CD14-positive monocyte (primary cell): ENCODE measurements around the gene CLRN2. TPM values are rescaled to one million over a fixed set of nuclear protein-coding genes. Genes with fewer than 3 reads are reported as not detected.

Experiments used
- DNase-seq, 3 donors: peaks; one replicate each; pipeline ENCODE4 v3.0.0-alpha.2; 2011 to 2022
- H2AFZ ChIP-seq: 2 replicates; pipeline ENCODE4 v1.6.0; 2012; ENCODE audit warnings: mild to moderate bottlenecking, low read depth, low read length, inconsistent platforms; ENCODE audit not compliant: insufficient read depth, poor library complexity, severe bottlenecking
- H3K27ac ChIP-seq, 2 donors: 1 replicate in 1 of 2; 2 replicates in 1 of 2; pipeline ENCODE4 v1.5.1; 2012 to 2013; ENCODE audit warnings: low read length in 2 of 2, control low read depth in 1 of 2, inconsistent platforms in 1 of 2, low read depth in 1 of 2, mild to moderate bottlenecking in 1 of 2
- H3K27me3 ChIP-seq, 2 donors: one replicate each; pipeline versions ENCODE4 v1.6.0 to v1.6.1; 2011 to 2013; ENCODE audit warnings: low read length in 2 of 2; ENCODE audit not compliant: control insufficient read depth in 2 of 2, insufficient read depth in 2 of 2
- H3K36me3 ChIP-seq, 2 donors: replicated peaks in 1 of 2; 1 replicate in 1 of 2; 2 replicates in 1 of 2; pipeline versions ENCODE4 v1.5.1 to v1.6.1; 2012 to 2013; ENCODE audit warnings: low read length in 2 of 2, control low read depth in 1 of 2, inconsistent platforms in 1 of 2, mild to moderate bottlenecking in 1 of 2; ENCODE audit not compliant: insufficient read depth in 2 of 2, control insufficient read depth in 1 of 2
- H3K4me1 ChIP-seq, 2 donors: 1 replicate in 1 of 2; 2 replicates in 1 of 2; pipeline versions ENCODE4 v1.5.1 to v1.6.1; 2012 to 2013; ENCODE audit warnings: low read length in 2 of 2, control low read depth in 1 of 2, inconsistent platforms in 1 of 2, mild to moderate bottlenecking in 1 of 2, moderate library complexity in 1 of 2; ENCODE audit not compliant: insufficient read depth in 2 of 2, control insufficient read depth in 1 of 2
- H3K4me2 ChIP-seq: replicated peaks from 2 replicates; pipeline ENCODE3; 2012; ENCODE audit warnings: low read length, moderate library complexity, mild to moderate bottlenecking; ENCODE audit not compliant: poor library complexity, severe bottlenecking; ENCODE audit errors: extremely low read depth
- H3K4me3 ChIP-seq, 3 experiments: fragments of 200-600 bp in 1 of 3; sonication (generic) in 1 of 3; replicated peaks in 1 of 3; 1 replicate in 2 of 3; 2 replicates in 1 of 3; pipeline ENCODE4 v1.5.1; 2011 to 2013; ENCODE audit warnings: low read length in 3 of 3, mild to moderate bottlenecking in 3 of 3, control low read depth in 2 of 3, low read depth in 2 of 3, inconsistent platforms in 1 of 3, moderate library complexity in 1 of 3
- H3K79me2 ChIP-seq: 2 replicates; pipeline ENCODE4 v1.6.0; 2012; ENCODE audit warnings: mild to moderate bottlenecking, control low read depth, inconsistent platforms, low read length, moderate library complexity; ENCODE audit not compliant: insufficient read depth
- H3K9ac ChIP-seq: 2 replicates; pipeline ENCODE4 v1.6.0; 2017; ENCODE audit warnings: low read length, mild to moderate bottlenecking; ENCODE audit not compliant: insufficient read depth, poor library complexity, severe bottlenecking
- H3K9me3 ChIP-seq, 2 donors: replicated peaks in 1 of 2; 1 replicate in 1 of 2; 2 replicates in 1 of 2; pipeline versions ENCODE4 v1.5.1 to v1.6.1; 2012 to 2013; ENCODE audit warnings: low read length in 2 of 2, control low read depth in 1 of 2; ENCODE audit not compliant: control insufficient read depth in 1 of 2, insufficient read depth in 1 of 2
- H4K20me1 ChIP-seq: 2 replicates; pipeline ENCODE4 v1.6.0; 2012; ENCODE audit warnings: mild to moderate bottlenecking, low read length, control low read depth, moderate library complexity; ENCODE audit not compliant: insufficient read depth
- H3K27ac Mint-ChIP-seq, 7 donors: one replicate each; pipeline ENCODE4 v1.8.0; 2020; ENCODE audit warnings: mild to moderate bottlenecking in 7 of 7, mixed read lengths in 7 of 7, moderate library complexity in 6 of 7, inconsistent platforms in 2 of 7
- H3K27me3 Mint-ChIP-seq, 3 donors: one replicate each; pipeline ENCODE4 v1.8.0; 2021 to 2022; ENCODE audit warnings: low read depth in 3 of 3, mild to moderate bottlenecking in 3 of 3, mixed read lengths in 3 of 3, moderate library complexity in 3 of 3, inconsistent platforms in 1 of 3
- H3K36me3 Mint-ChIP-seq, 2 donors: one replicate each; pipeline ENCODE4 v1.8.0; 2020; ENCODE audit warnings: mixed read lengths in 2 of 2, inconsistent platforms in 1 of 2, mild to moderate bottlenecking in 1 of 2
- H3K4me1 Mint-ChIP-seq: one replicate; pipeline ENCODE4 v1.8.0; 2020; ENCODE audit warnings: mild to moderate bottlenecking, mixed read lengths
- H3K4me3 Mint-ChIP-seq, 2 donors: one replicate each; pipeline ENCODE4 v1.8.0; 2020; ENCODE audit warnings: mild to moderate bottlenecking in 2 of 2, mixed read lengths in 2 of 2, moderate library complexity in 1 of 2
- H3K9me3 Mint-ChIP-seq, 7 donors: one replicate each; pipeline ENCODE4 v1.8.0; 2020 to 2022; ENCODE audit warnings: mixed read lengths in 7 of 7, mild to moderate bottlenecking in 6 of 7, moderate library complexity in 6 of 7, inconsistent platforms in 2 of 7
- CTCF ChIP-seq: fragments of 200-600 bp; IDR thresholded peaks from one replicate; pipeline ENCODE4 v1.8.0; 2022; ENCODE audit warnings: antibody characterized with exemption, mild to moderate bottlenecking
- WGBS: methylation state at CpG from one replicate; pipeline ENCODE4 v1.1.5; 2013; ENCODE audit warnings: missing lambda C conversion rate; ENCODE audit not compliant: insufficient coverage; 5-methylcytosine and 5-hydroxymethylcytosine counted together
- intact Hi-C, 2 donors: fragments of 100-400 bp; cut with micrococcal nuclease; formaldehyde crosslinking; loops; one replicate each; pipeline versions ENCODE4 v1.15.0 to v1.15.1; 2023
- polyA plus RNA-seq, 3 donors: library from polyadenylated mRNA; depleted of rRNA in 1 of 3; unstranded in 2 of 3; stranded (reverse) in 1 of 3; fragments of 300-500 nt in 2 of 3; fragments of >200 nt in 1 of 3; fragmentation: Illumina TruSeq in 2 of 3; gene quantifications; 1 replicate in 2 of 3; 2 replicates in 1 of 3; pipeline ENCODE4 v1.2.3, GENCODE V29; 2012 to 2021

CLRN2 gene
- polyA plus RNA-seq, 3 donors: not detected

DNA sequence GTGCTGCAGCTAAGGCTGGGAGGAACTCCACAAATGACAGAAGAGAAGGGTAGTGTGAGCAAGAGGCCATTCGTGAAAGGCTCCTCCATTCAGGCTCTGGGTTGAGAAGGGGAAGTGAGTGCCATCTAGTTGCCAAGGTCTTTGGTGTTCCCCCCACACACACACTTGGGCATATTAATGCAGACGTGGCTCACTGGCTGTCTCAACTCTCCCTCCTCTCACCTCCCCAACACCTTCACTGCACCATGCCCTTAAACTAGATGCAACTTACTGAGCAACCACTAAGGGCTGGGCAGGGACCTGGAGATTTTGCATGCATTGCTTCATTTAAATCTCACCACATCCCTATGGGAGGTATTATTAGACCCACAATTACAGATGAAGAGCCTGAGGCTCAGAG is 8.7 kb downstream of the CLRN2 start:
- no peaks in the 10 kb centered on the region for H3K9me3 ChIP-seq
- H3K4me1 ChIP-seq: no peaks in the 10 kb centered on the region
- no peaks in the 10 kb centered on the region for H4K20me1 ChIP-seq
- no peak overlapping the region for H3K9ac ChIP-seq
- H3K4me2 ChIP-seq: no peak overlapping the region
- H3K36me3 Mint-ChIP-seq: no peaks in the 10 kb centered on the region
- no peak overlapping the region for H3K4me3 Mint-ChIP-seq
- no peaks in the 10 kb centered on the region for H3K9me3 Mint-ChIP-seq
- H3K36me3 ChIP-seq: no peaks in the 10 kb centered on the region
- H3K27ac Mint-ChIP-seq: no peak overlapping the region
- H2AFZ ChIP-seq: no peak overlapping the region
- H3K79me2 ChIP-seq: no peaks in the 10 kb centered on the region
- intact Hi-C loops: no loop called here
- H3K4me1 Mint-ChIP-seq: no peaks in the 10 kb centered on the region
- TF ChIP-seq CTCF: no peak
- no peak overlapping the region for H3K27ac ChIP-seq
- H3K4me3 ChIP-seq: no peak overlapping the region
- 10% methylated on average over 1 of the region's 2 CpGs for WGBS
- no peak for DNase-seq
- no peaks in the 10 kb centered on the region for H3K27me3 ChIP-seq
- peaks cover 3 to 14% (median 13%) of the 10 kb centered on the region in 3 donors for H3K27me3 Mint-ChIP-seq

GRCh38 chr4:17526695-17527477 is 11.9 kb downstream of the CLRN2 start:
- no peak overlapping the region for H3K9ac ChIP-seq
- Mint-ChIP-seq H3K36me3 (no peaks in the 10 kb centered on the region), H3K4me3 (no peak overlapping the region), H3K27ac (peak overlapping the region in 1 of 7 donors; percentile 38), H3K4me1 (no peaks in the 10 kb centered on the region), H3K9me3 (no peaks in the 10 kb centered on the region), H3K27me3 (peaks cover 3 to 20% (median 15%) of the 10 kb centered on the region in 3 donors)
- no peaks in the 10 kb centered on the region for H3K9me3 ChIP-seq
- no peak overlapping the region for H3K27ac ChIP-seq
- no peaks in the 10 kb centered on the region for H3K79me2 ChIP-seq
- H4K20me1 ChIP-seq: no peaks in the 10 kb centered on the region
- H3K36me3 ChIP-seq: no peaks in the 10 kb centered on the region
- no peak overlapping the region for H2AFZ ChIP-seq
- intact Hi-C loops: no loop called here
- 97% methylated on average over 12 of the region's 27 CpGs for WGBS
- no peaks in the 10 kb centered on the region for H3K4me1 ChIP-seq
- no peak overlapping the region for H3K4me2 ChIP-seq
- no peaks in the 10 kb centered on the region for H3K27me3 ChIP-seq
- DNase-seq: no peak
- no peak overlapping the region for H3K4me3 ChIP-seq
- no peak for TF ChIP-seq CTCF
